Muscle of arm (tissue), 12 donors: ENCODE measurements around the gene FNIP1. TPM values are rescaled to one million over a fixed set of nuclear protein-coding genes. Genes with fewer than 3 reads are reported as not detected.
"Not testable (repeated sequence)": the region's sequence is repeated elsewhere in the genome, so short reads cannot be mapped to it uniquely, and the experiment has no call there.

Experiments
- DNase-seq: peaks from one replicate; pipeline ENCODE4 v3.0.0-alpha.2; 2013
- polyA plus RNA-seq, 12 donors: library from polyadenylated mRNA; unstranded; fragments of 120-200 nt; gene quantifications; one replicate each; pipeline ENCODE4 v1.2.1, GENCODE V29; 2013; ENCODE audit not compliant: insufficient read length in 12 of 12

FNIP1 gene
- polyA plus RNA-seq, 12 donors: 11.2 to 18.8 (median 14.7) TPM; not detected in 1

GRCh38 chr5:131787736-131788135 lies 9.1 kb downstream of the FNIP1 start:
- DNase-seq: no peak

- DNase-seq: no peak
Measured at GRCh38 chr5:131786900-131787692, 9.7 kb downstream of the FNIP1 start.

GRCh38 chr5:131786036-131786435 lies 10.8 kb downstream of the FNIP1 start:
- no peak for DNase-seq

GRCh38 chr5:131783874-131784273 lies 12.9 kb downstream of the FNIP1 start:
- DNase-seq: no peak

GRCh38 chr5:131783357-131783756 lies 13.5 kb downstream of the FNIP1 start:
- no peak for DNase-seq

- DNase-seq: no peak
Measured at GRCh38 chr5:131782717-131783116, 14.1 kb downstream of the FNIP1 start.

- DNase-seq: not testable (repeated sequence)
Measured at GRCh38 chr5:131778141-131778540, 18.7 kb downstream of the FNIP1 start.

GRCh38 chr5:131776450-131776849 lies 20.4 kb downstream of the FNIP1 start:
- DNase-seq: no peak

- DNase-seq: no peak
Measured at GRCh38 chr5:131774652-131775367, 22.0 kb downstream of the FNIP1 start.

- no peak for DNase-seq
Measured at GRCh38 chr5:131773805-131774204, 23.0 kb downstream of the FNIP1 start.

GRCh38 chr5:131771692-131772091 lies 25.1 kb downstream of the FNIP1 start:
- no peak for DNase-seq

GRCh38 chr5:131769961-131770360 lies 26.9 kb downstream of the FNIP1 start:
- no peak for DNase-seq

GRCh38 chr5:131769336-131769735 lies 27.5 kb downstream of the FNIP1 start:
- no peak for DNase-seq

GRCh38 chr5:131767891-131768290 lies 28.9 kb downstream of the FNIP1 start:
- no peak for DNase-seq

GRCh38 chr5:131766689-131767088 lies 30.1 kb downstream of the FNIP1 start:
- DNase-seq: no peak

- no peak for DNase-seq
Measured at GRCh38 chr5:131765261-131765660, 31.6 kb downstream of the FNIP1 start.

GRCh38 chr5:131763968-131764367 lies 32.8 kb downstream of the FNIP1 start:
- no peak for DNase-seq

- DNase-seq: no peak
Measured at GRCh38 chr5:131760793-131761192, 36.0 kb downstream of the FNIP1 start.

- DNase-seq: no peak
Measured at GRCh38 chr5:131759704-131760103, 37.1 kb downstream of the FNIP1 start.

GRCh38 chr5:131758520-131758900 lies 38.3 kb downstream of the FNIP1 start:
- no peak for DNase-seq

GRCh38 chr5:131757830-131758519 lies 38.8 kb downstream of the FNIP1 start:
- no peak for DNase-seq

GRCh38 chr5:131756942-131757341 lies 39.9 kb downstream of the FNIP1 start:
- DNase-seq: no peak

GRCh38 chr5:131754363-131754762 lies 42.5 kb downstream of the FNIP1 start:
- no peak for DNase-seq
